ENCODE measurements around the gene SIX4.

DNA sequence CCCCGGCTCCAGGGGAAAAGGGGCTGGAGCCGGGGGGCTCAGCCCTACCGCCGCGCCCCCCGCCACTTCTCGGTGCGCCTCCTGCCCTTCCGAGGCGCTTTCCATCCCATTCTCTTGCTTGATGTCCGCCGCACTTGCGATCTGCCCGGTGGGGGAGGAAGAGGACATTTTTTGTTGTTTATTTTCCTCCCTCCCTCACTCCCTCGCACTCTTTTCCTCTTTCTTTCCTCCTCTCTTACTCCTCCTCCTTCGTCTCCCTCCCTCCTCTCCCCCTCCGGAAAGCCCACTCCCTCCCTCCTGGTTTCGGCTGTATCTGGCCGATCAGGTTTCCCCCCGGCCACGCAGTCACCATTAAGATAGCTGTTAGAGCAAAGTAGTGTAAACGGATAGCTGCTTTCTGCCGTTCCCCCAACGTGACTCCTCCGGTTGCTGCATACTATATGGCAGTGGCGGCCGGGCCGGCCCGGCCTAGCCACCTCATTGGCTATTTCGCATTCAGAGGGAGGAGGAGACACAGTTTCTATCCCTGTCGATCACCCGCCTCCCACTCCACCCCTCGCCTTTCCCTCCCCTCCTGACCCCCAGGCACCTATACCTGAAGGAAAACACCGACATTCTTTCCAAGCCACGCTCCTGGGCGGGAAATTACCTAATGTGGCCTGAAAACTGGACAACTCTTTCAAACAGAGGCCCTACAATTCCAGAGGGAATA lies at the start of gene SIX4:
- TF ChIP-seq CTCF (IDR thresholded peaks at IDR 0.05) (no peak), POLR2A (IDR thresholded peaks at IDR 0.05) (peak; percentile 16), POLR2AphosphoS5 (IDR thresholded peaks at IDR 0.05) (peak in 1 of 3 donors; percentile 29)

Measured in breast epithelium (tissue), 3 donors.